ENCODE data around the gene NR1D1.
A peak's percentile ranks its signal among the peaks of the same experiment; 100 is the strongest.

DNA sequence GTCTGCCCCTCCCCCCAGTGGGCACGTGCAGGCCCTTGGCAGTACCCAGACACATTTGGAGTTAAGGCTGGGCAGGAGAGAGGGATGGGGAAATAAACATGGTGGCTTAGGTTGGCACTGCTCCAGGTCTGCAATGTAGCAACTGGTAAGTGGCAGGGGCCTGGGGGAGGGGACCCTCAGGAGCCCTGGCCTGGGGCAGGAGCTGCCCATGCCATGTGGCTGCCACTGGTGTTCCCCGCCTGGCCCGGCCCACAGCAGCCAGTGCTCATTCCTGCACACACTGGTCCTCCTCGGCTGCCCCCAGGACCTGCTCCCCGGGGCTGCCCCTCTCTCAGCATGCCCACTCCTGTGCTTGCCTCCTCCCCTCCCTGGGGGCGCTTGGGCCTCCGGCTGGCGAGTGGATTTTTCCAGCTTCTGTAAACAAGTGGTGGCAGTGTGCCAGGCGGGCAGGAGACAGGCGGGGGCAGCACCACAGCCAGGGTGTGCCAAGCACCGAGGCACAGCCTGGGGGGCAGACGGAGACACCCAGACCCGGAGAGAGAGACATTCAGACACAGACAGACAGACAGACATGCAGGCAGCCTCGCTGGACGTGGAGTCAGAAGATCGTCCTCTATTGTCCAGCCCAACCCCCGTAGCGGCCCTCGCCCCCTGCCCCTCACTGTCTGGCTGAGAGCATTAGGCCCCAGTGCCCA is 28.2 kb downstream of the NR1D1 start:
- TF ChIP-seq, protein P1, sequence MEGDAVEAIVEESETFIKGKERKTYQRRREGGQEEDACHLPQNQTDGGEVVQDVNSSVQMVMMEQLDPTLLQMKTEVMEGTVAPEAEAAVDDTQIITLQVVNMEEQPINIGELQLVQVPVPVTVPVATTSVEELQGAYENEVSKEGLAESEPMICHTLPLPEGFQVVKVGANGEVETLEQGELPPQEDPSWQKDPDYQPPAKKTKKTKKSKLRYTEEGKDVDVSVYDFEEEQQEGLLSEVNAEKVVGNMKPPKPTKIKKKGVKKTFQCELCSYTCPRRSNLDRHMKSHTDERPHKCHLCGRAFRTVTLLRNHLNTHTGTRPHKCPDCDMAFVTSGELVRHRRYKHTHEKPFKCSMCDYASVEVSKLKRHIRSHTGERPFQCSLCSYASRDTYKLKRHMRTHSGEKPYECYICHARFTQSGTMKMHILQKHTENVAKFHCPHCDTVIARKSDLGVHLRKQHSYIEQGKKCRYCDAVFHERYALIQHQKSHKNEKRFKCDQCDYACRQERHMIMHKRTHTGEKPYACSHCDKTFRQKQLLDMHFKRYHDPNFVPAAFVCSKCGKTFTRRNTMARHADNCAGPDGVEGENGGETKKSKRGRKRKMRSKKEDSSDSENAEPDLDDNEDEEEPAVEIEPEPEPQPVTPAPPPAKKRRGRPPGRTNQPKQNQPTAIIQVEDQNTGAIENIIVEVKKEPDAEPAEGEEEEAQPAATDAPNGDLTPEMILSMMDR (IDR thresholded peaks at IDR 0.05): no peak
- TF ChIP-seq POLR2AphosphoS5 (IDR thresholded peaks at IDR 0.05): peak; percentile 77 to 79

Data from esophagus muscularis mucosa (tissue), 3 donors.